Fibroblast of mammary gland (primary cell): ENCODE results near the gene PPFIA2.

Experiments used
- DNase-seq: peaks from one replicate; pipeline ENCODE4 v3.0.0-alpha.2; 2010; ENCODE audit warnings: low read depth
- H3K4me3 ChIP-seq: 2 replicates; pipeline ENCODE4 v1.5.1; 2011; ENCODE audit warnings: low read depth, mild to moderate bottlenecking, low read length, moderate library complexity; ENCODE audit not compliant: control insufficient read depth
- CTCF ChIP-seq: conservative IDR thresholded peaks from 2 replicates; pipeline ENCODE4 v1.5.1; 2011; ENCODE audit warnings: low read depth, low read length, inconsistent platforms; ENCODE audit not compliant: control insufficient read depth, insufficient read depth

Gene PPFIA2

DNA sequence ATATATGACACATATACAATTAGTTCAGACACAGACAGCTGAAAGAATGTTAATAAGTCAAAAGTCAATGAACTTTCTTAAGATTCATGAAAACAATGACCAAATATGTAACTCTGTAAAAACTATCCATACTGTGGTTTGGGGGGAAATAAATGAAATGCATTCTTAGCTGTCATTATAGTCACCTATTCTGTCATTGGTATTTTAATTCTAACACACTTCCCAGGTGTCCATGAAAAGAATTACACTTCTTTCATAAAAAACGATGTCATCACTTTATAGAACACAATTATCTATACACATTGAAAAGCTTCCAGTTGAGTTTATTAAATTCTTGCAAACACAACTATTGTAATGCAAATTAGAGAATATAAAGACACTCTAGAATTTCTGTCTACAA is 35.8 kb downstream of the PPFIA2 start:
- TF ChIP-seq CTCF: no peak
- no peak overlapping the region for H3K4me3 ChIP-seq
- no peak for DNase-seq

GRCh38 chr12:81722004-81722403 is 37.1 kb downstream of the PPFIA2 start:
- peak; percentile 5 for DNase-seq
- TF ChIP-seq CTCF: no peak
- no peak overlapping the region for H3K4me3 ChIP-seq

- DNase-seq: no peak
- no peak for TF ChIP-seq CTCF
- no peak overlapping the region for H3K4me3 ChIP-seq
These were observed 40.5 kb downstream of the PPFIA2 start for GRCh38 chr12:81718616-81719015.

DNA sequence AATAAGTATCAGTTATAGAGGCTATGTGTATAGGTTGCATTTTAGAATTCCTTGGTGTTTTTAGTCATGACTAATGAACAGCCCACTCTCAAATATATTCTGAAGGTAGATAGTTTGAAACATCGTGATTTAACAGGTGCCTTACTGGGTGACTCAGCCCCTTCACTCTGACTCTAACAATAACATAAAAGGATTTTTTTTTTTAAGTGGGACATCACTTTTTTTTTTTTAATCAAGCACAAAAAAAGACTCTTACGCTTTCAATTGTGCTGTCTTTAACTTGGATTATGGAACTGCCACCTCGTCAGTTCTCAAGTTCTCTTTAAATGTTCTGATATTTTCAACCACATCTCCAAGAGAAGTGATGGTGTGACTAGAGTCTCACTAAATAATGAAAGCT is 46.6 kb downstream of the PPFIA2 start:
- TF ChIP-seq CTCF: no peak
- no peak overlapping the region for H3K4me3 ChIP-seq
- DNase-seq: no peak

- H3K4me3 ChIP-seq: no peak overlapping the region
- TF ChIP-seq CTCF: no peak
- DNase-seq: peak; percentile 3
These were observed 53.6 kb downstream of the PPFIA2 start for GRCh38 chr12:81705586-81705985.

DNA sequence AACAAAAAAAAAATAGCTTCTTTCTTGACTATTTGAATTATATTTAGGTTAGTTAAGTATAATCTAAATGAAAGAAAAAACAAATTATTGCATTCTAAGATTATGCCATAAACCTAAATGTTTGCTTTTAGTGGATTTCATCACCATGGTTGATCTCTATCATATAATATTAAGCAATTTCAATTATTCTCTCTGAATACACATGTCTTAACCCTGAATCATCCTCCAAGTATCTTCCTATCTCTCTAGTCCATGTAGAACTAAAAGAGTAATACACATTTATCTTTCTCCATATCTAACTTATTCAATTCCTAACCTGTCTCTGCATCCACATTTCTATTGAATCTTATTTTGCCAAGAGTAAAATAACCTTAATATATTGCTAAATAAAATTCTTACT is 59.6 kb downstream of the PPFIA2 start:
- TF ChIP-seq CTCF: no peak
- DNase-seq: no peak
- no peak overlapping the region for H3K4me3 ChIP-seq

DNA sequence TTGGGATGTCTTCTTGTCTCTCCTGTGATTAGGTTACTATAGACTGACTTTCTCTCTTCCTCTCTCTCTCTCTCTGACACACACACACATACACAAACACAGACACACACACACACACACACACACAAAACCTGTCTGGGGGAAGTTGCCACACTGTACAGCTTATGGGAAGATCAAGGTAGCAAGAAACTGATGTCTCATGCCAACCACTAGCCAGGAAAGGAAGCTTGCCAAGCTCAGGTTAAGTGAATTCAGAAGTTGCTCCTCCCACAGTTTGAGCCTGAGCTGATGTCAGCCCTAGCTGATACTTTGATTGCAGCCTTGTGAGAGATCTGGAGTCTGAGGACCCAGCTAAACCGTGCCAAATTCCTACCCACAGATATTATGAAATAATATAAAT is 67.1 kb downstream of the PPFIA2 start:
- DNase-seq: no peak

More for the DNA sequence above, 67.1 kb downstream of the PPFIA2 start:
- no peak overlapping the region for H3K4me3 ChIP-seq
- no peak for TF ChIP-seq CTCF
